ENCODE data around the gene FAF1.
A peak's percentile ranks its signal among the peaks of the same experiment; 100 is the strongest.
"Not testable (repeated sequence)": the region's sequence is repeated elsewhere in the genome, so short reads cannot be mapped to it uniquely, and the experiment has no call there.

The FAF1 gene

GRCh38 chr1:50952566-50952965 lies 7.5 kb downstream of the FAF1 start:
- not testable (repeated sequence) for FAIRE-seq

- FAIRE-seq = no peak
Observed at GRCh38 chr1:50950396-50950795, 9.7 kb downstream of the FAF1 start.

- no peak for FAIRE-seq
Observed at GRCh38 chr1:50949286-50949982, 10.6 kb downstream of the FAF1 start.

GRCh38 chr1:50942334-50942733 lies 17.7 kb downstream of the FAF1 start:
- FAIRE-seq = no peak

GRCh38 chr1:50940291-50940690 lies 19.8 kb downstream of the FAF1 start:
- FAIRE-seq = no peak

GRCh38 chr1:50936321-50936720 lies 23.7 kb downstream of the FAF1 start:
- FAIRE-seq = no peak

GRCh38 chr1:50935276-50935675 lies 24.8 kb downstream of the FAF1 start:
- not testable (repeated sequence) for FAIRE-seq

- FAIRE-seq = no peak
Observed at GRCh38 chr1:50934838-50935237, 25.2 kb downstream of the FAF1 start.

GRCh38 chr1:50933770-50934169 lies 26.3 kb downstream of the FAF1 start:
- FAIRE-seq = not testable (repeated sequence)

GRCh38 chr1:50932043-50932442 lies 28.0 kb downstream of the FAF1 start:
- not testable (repeated sequence) for FAIRE-seq

- FAIRE-seq = no peak
Observed at GRCh38 chr1:50930965-50931737, 28.9 kb downstream of the FAF1 start.

- FAIRE-seq = no peak
Observed at GRCh38 chr1:50930193-50930592, 29.9 kb downstream of the FAF1 start.

GRCh38 chr1:50929376-50929958 lies 30.6 kb downstream of the FAF1 start:
- peak; percentile 97 for FAIRE-seq

GRCh38 chr1:50923564-50923963 lies 36.5 kb downstream of the FAF1 start:
- no peak for FAIRE-seq

GRCh38 chr1:50921029-50921428 lies 39.0 kb downstream of the FAF1 start:
- no peak for FAIRE-seq

- FAIRE-seq = no peak
Observed at GRCh38 chr1:50920409-50920808, 39.7 kb downstream of the FAF1 start.

- FAIRE-seq = no peak
Observed at GRCh38 chr1:50917138-50918137, 42.6 kb downstream of the FAF1 start.

- no peak for FAIRE-seq
Observed at GRCh38 chr1:50915621-50916020, 44.4 kb downstream of the FAF1 start.

- no peak for FAIRE-seq
Observed at GRCh38 chr1:50913954-50914353, 46.1 kb downstream of the FAF1 start.

GRCh38 chr1:50910356-50910755 lies 49.7 kb downstream of the FAF1 start:
- FAIRE-seq = not testable (repeated sequence)

- FAIRE-seq = not testable (repeated sequence)
Observed at GRCh38 chr1:50907610-50908009, 52.5 kb downstream of the FAF1 start.

- not testable (repeated sequence) for FAIRE-seq
Observed at GRCh38 chr1:50906050-50906449, 54.0 kb downstream of the FAF1 start.

- FAIRE-seq = no peak
Observed at GRCh38 chr1:50902419-50902818, 57.6 kb downstream of the FAF1 start.

All from islet of Langerhans (tissue), 1 donor.